Stimulated activated CD8-positive, alpha-beta memory T cell treated with anti-CD3 and anti-CD28 coated beads, Interleukin-7, amount 100 ng/mL, for 1 hour (primary cell): Measurements from ENCODE around the gene PTCD2.

Source experiments
- DNase-seq, 2 donors: peaks; one replicate each; pipeline ENCODE4 v3.0.0-alpha.2; 2020; ENCODE audit warnings: low read depth in 2 of 2

The PTCD2 gene, protein sequence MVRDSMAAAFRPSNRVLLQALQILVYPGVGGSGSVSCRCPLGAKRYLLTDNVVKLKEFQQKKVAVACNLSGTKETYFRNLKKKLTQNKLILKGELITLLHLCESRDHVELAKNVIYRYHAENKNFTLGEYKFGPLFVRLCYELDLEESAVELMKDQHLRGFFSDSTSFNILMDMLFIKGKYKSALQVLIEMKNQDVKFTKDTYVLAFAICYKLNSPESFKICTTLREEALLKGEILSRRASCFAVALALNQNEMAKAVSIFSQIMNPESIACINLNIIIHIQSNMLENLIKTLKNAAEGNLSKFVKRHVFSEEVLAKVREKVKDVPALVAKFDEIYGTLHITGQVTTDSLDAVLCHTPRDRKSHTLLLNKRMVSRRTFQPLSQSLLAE

DNA sequence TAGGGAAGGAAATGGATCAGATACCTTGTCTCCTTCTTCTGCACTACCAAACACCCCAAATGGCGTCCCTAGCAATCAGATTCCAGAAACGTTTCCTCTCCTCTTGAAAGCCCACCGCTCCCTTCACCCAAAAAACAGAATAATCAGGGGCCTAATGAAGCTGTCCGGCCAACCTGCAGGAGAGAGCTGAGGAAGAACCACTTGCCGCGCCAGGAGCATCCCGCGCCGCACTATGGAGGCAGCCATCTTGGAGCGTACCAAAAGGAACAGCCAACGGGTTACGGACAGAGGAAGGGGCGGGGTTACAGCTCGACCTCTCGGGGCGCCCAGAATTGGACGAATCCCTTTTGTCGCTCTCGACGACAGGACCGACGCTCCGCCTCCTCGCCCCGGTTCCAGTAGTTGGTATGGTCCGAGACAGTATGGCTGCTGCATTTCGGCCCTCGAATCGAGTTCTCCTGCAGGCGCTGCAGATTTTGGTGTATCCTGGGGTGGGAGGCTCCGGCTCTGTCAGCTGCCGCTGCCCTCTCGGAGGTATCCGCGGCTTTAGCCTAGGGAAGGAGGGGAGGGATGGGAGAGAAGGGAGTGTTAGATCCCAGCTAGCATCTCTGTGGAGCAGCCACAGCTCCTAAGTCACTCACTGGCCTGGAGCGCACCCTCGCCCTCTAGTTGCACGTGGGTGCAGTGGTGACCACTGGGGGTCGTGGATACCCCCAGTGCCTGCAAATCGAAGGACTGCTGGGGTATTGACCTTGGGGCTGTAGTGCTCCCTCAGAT, at the start of gene PTCD2, which contains the start of gene MRPS27:
Gene PTCD2, plus strand, starts transcription at position 398 of the 777 bp plus-strand sequence. Its CDS starts 10 bp downstream, at position 408.
Gene MRPS27, minus strand, starts transcription at position 265 of the 777 bp plus-strand sequence. Its CDS starts 19 bp downstream, at position 246.
- DNase-seq: peak; percentile 81 to 82

DNA sequence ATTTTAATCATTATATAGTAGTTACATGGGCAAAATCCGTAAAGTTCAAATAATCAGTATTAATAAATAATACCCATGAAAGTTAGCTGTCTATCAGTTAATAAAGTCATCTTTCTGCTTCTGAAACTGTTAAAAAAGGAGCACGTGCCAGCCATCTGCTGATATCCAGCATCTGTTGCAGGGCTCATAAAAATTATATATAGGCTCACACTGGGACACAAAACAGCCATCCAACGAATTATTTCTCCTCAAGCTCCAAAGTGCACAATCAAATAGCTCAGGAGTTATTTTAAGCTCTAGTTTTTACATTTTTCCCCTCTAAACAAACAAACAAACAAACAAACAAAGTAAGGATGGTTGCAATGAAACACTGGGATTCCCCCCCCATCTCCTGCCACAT, 48.5 kb upstream of the PTCD2 start:
- DNase-seq: no peak

DNA sequence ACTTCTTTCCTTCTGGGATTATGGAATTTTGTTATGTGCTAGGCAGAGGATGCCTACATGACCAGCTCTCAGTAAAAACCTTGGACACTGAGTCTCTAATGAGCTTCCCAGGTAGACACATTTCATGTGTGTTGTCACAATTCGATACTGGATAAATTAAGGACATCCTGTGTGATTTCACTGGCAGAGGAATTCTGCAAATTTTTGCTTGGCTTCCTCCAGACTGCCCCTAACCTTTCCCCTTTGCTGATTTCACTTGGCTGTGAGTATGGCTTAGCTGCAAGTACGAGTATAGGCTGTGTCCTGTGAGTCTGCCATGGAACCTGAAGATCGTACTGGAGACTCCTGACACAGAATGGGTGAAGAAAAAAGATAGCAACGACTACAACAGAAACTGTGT, 47.8 kb upstream of the PTCD2 start:
- no peak for DNase-seq

DNA sequence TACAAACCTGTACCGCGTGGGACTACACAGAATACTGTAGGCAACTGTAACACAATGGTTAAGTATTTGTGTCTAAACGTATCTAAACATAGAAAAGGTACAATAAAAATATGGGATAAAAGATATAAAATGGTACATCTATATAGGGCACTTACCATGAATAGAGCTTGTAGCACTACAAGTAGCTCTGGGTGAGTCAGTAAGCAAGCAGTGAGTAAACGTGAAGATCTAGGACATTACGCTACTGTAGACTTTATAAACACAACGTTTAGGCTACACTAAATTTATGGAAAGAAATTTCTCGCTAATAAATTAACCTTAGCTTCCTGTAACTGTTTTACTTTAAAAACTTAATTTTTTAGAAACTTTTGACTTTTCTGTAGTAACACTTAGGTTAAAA, 46.6 kb upstream of the PTCD2 start:
- no peak for DNase-seq

DNA sequence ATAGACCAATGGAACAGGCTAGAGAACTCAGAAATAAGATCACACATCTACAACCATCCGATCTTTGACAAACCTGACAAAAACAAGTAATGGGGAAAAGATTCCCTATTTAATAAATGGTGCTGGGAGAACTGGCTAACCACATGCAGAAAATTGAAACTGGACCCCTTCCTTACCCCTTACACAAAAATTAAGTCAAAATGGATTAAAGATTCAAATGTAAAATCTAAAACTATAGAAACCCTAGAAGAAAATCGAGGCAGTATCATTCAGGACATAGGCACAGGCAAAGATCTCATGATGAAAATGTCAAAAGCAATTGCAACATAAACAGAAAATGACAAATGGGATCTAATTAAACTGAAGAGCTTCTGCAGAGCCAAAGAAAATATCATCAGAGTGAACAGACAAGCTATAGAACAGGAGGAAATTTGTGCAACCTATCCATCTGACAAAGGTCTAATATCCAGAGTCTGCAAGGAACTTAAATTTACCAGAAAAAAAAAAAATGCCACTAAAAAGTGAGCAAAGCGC, 43.9 kb upstream of the PTCD2 start:
- DNase-seq: no peak

DNA sequence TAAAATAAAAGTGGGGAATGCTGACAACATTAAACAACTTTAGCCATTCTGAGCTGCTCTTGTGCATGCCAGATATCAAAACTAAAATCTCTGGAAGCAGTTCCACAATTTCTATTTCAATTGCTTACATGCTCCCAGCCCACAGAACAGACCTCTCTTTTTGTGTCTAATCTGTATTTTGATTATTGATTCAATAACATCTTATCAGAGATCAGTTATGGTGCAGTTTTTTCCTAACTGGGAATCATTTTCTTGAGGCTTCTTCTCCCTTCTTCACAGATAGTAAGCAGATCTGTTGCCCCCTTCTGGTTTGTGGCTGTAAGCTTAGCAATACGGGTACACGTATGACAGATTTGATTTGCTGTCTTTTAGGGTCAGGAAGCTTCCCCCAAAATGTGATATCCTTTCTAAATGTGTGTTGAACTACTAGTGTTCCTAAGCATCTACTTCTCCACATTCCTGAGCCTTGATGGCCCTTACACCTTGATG, 39.5 kb upstream of the PTCD2 start:
- no peak for DNase-seq

DNA sequence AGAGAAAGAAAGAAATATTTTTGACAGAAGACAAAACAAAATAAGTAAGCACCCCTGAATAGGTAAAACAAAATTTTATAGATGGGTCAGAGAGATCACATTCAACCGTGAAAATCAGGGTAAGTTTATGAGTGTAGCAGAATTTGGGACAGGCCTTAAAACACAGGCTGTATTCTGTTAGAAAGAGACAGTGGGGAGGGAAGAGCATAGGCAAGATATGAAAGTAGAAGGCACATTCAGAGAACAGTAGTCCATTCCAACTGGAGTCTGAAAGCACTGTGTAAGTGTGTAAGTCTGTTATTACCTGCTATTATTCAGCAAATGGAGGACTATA, 38.8 kb upstream of the PTCD2 start:
- DNase-seq: no peak

DNA sequence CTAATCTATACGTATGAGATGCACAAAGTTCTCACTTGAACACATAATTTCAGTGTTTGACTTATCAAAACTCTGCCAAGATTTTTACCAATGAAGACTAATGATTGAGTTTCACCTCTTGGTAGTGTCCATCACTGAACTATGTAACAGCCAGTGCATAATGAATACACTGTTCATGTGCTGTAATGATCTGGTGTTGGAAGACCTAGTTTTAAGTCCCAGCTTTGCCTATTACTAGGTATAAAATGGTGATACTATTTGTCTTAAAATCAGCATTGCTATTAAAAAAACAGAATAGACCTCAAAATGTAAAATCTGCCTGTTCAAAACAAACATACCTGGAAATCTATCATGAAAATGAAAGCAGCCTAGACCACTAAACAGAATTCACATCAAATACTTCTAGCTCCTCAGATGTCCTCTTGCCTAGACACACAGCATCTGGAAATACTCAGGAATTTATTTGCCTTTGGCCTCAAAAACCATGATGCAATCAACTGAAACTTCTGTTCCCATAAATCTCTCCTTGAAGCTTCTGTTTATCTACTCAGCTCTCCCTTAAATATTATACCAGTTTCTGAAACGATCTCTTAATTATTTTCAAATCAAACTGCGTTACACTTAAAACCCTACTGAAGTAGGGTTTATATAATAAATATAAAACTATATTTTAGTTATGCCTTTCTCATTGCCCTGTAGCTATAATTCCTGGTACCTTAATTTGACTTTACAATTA, 38.2 kb upstream of the PTCD2 start:
- DNase-seq: no peak

DNA sequence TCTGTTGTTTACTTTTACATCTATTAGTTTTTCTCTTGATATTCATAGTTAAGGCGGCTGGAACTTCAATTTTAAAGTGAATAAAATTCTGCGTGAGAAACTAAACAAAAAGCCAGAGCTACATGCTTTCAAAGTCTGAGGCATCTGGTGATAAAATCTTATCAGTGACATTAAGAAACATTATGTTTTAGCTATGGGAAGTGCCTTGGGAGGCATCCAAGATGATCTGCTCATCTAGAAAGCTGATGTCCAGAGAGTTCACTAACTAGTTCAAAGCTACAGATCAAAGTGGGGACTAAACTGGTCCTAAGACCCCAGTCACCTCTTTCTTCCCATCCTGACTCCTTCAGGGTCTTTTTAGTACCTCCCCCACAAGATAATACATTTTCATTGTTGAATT, 37.3 kb upstream of the PTCD2 start:
- DNase-seq: no peak

DNA sequence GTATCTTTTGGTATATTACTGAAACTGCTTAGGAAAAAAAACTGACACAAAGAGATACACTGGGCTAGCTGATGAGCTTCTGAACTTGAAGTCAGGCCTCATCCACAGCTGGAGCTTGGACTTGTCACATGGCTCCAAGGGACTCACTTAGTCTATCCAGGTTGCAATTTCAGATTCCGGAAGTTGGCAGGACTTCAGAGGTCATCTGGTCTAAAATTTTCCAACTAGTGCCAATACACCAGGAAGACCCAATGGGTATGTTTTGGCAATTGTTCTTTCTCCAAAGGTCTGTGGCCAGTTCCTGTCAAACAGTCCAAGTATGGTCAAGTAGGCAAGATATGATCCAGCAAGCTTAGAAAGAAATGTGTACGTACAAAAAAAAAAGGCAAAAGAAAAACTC, 36.8 kb upstream of the PTCD2 start:
- DNase-seq: no peak

DNA sequence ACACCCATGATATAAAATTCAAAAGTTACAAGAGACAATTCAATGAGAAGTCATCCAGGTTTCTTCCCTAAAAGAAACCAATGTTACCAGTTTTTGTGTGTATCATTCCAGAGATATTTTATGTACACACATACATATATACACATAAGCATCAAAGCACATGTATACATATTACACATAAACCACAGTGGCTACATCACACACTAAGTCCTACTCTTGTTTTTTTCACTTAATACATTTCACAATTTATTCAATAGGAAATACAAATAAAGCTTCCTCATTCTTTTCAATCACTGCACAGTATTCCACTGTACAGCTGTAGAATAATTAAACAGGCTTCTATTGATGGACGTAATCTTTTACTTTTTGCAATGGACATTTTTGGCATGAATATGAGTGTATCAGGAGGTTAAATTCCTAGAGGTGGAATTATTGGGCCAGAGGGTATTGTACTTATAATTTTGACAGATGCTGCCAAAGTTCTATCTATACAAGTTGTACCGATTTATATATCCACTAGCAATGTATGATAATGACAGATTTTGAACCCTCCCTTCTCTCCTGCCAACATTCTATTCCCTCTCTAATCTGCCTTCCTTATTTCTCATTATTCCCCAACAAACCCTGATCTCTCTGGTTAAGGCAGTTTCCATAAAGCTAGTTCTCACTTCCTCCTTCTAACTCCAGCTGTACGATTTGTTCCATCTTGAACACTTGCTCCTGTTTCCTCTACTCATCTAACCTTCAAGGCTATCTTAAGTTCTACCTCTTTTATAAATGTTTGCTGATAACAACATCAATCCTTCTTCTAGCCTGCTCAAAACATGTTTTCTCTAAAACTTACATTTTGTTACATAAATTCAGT, 35.4 kb upstream of the PTCD2 start:
- DNase-seq: no peak

DNA sequence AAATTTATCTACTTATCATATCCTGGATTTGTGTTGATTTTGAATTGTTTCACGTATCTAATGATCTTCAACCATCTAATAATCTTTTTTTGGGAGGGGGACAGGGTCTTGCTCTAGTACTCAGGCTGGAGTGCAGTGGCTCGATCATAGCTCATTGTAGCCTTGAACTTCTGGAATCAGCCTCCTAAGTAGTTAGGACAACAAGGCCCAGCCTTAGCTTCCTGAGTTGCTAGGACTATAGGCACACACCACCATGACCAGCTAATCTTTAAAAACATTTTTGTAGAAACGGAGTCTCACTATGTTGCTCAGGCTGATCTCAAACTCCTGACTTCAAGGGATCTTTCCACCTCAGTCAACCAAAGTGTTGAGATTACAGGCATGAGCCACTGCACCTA, 34.8 kb upstream of the PTCD2 start:
- no peak for DNase-seq

DNA sequence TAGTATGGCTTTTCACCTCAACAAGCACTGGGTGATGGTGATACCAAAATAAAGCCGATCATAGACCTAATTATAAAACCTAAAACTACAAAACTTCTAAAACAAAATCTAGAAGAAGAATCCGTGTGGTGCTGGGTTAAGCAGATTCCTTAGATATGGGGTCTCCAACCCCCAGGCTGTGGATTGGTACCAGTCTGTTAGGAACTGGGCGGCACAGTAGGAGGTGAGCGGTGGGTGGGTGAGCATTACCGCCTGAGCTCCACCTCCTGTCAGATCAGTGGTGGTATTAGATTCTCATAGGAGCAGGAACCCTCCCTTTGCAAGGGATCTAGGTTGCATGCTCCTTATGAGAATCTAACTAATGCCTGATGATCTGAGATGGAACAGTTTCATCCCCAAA, 33.4 kb upstream of the PTCD2 start:
- DNase-seq: no peak

DNA sequence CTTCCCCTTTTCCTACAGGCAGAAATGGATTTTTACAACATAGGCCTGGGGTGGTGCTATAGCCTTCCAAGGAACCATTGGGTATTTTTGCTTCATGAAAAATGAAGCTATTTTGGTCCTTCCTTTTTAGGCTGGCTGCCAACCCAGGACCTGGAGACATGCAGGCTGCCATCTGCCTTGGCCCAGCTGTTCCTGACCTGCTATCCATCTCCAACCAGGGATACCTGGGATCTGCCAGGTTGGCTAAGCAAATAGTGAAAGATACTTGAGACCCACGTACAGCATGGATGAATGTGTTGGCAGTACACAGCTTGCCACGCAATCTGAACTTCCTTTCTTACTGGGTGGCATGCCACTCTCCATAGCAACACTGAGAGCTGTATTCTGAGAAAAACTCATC, 31.2 kb upstream of the PTCD2 start:
- DNase-seq: no peak

DNA sequence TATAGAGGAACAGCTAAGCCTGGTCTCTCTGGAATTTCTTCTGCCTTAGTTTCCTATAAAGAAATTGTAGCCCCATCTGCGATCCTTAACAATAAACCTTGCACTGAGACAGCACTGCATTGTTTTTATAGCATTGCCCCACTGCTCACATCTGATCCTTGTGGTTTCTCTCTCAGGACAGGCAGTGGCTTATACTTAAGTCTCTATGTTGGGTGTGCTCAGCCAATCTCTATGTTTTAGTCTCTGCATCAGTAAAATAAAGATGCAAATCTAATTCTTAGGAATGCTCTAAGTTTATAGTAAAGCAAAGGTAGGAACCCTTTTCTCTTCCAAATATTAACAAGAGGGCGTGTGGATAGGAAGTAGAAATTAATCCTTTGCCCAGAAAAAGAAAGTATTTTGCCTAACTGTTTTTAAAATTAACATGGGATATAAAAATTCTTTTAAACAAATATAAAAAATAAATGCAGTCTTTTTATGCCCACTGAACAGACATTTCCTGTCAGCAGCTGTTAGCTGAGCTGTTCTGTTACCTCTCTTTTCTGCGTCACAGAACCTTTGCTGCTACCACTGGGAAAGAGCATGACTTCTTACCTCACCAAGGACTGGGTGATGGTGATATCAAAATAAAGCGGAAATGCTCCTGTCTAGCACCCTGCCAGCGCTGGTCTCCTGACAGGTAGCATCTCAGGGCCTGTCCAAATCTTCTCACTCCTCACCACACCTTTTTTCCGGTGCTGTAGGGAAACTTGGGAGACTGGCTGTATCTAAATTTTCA, 29.6 kb upstream of the PTCD2 start:
- DNase-seq: no peak

DNA sequence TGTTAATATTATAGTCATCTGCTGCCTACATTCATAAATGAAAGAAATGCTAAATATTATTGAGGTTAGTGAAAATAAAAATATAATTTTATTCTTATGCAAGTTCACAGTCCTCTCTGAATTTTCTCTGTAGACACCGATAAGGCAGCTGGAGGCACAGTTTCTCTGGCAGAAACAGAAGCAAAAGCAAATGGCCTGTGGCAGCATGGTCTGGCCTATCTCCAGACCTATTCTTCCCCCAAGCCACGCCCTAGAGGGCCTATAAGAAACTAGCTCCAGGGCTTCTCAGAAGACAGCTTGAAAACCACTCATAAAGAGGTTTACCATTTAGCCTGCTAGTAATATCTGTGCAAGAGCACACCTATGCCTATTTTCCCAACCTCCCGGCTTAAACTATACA, 28.6 kb upstream of the PTCD2 start:
- DNase-seq: no peak

DNA sequence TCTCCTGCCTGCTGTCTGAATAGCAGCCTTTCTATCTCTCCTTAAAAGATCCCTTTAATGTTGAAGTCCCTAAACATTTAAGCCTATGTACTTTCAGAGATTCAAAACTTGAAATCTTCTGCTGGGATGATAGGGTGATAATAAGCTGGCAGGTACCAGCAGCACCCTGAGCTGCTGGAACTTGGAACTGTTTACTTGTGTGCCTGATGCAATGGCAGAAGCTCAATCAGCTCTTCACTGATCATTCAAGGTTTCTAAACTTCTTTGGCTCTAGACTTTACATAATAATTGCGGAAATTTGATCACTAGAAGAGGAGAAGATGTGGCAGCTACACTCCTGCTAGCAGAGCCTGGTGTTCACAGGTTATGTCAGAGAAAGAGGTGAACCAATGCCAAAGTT, 27.8 kb upstream of the PTCD2 start:
- no peak for DNase-seq

DNA sequence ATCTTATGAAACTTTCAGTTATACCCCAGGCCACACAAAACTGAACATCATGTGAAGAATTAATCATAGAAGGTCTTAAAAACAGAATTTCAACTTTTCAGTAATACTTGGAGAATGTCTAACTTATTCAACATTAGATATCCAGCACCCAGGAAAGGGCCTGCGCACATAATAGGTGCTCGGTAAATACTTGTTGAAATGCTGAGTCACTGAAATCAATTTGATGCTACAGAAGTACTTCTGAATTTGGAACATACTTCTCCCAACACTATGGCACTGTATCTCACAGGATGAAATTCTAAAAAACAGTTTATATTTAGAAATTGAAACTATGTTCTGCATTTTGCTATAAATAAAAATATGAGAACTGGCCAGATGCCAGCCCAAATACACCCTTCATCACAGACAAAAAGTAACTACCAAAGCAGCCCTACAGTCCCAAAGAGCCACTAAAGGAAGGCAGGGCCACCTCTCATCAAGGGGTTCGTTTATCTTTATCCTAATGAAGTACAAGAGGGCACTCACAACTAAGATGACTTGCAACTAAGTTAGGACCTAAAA, 26.6 kb upstream of the PTCD2 start:
- no peak for DNase-seq

DNA sequence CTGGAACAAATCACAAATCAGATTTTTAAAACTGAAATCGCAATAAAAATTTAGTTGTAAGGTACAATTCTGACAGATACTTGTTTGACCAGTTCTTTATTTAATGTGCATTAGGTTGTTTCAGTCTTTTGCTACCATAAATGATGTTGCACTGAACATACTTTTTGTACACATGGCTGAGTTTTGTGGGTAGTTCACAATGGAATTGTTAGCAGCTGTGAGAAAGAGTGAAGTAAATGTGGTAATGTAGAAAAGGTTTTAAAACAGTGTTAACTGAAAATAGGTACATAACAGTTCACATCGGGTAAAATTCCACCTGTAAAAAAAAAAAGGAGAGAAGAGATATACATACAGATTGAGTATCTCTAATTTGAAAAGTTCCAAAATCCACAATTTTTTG, 25.7 kb upstream of the PTCD2 start:
- DNase-seq: no peak

DNA sequence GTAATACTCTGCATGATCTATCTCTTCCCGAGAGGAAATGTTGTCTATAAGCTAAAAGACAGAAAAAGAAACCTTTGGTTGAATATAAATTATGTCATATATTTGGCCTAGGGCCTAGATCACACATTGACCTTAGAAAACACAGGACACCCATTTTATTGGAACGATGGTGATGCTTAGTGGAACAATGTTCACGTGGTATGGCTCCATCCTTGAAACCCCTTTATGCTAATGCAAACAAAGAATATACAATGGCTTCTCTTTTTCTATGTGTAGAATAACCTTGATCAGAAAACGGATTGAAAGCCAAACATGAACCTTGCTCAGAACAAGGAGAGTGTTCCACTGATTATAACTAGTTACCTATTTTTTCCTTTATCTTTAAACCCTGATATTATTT, 24.6 kb upstream of the PTCD2 start:
- no peak for DNase-seq
